H54 (cell line): ENCODE results near the gene FAM219B.
A peak's percentile ranks its signal among the peaks of the same experiment; 100 is the strongest.

Source experiments
- DNase-seq: peaks from one replicate; pipeline ENCODE4 v3.0.0; 2011; ENCODE audit warnings: low spot score, mixed read lengths; ENCODE audit not compliant: insufficient read length
- FAIRE-seq: peaks from 3 replicates; lab custom pipeline; 2011; peaks lifted over from hg19 to GRCh38; lab: Jason Lieb, UNC
- POLR2A ChIP-seq: IDR thresholded peaks from 2 replicates; pipeline ENCODE4 v1.6.1; 2011; ENCODE audit warnings: low read depth, mild to moderate bottlenecking, low read length

FAM219B gene

GRCh38 chr15:74873756-74874424 lies 32.8 kb downstream of the FAM219B start:
- TF ChIP-seq POLR2A, result no peak
- no peak for FAIRE-seq
- DNase-seq, result no peak

DNA sequence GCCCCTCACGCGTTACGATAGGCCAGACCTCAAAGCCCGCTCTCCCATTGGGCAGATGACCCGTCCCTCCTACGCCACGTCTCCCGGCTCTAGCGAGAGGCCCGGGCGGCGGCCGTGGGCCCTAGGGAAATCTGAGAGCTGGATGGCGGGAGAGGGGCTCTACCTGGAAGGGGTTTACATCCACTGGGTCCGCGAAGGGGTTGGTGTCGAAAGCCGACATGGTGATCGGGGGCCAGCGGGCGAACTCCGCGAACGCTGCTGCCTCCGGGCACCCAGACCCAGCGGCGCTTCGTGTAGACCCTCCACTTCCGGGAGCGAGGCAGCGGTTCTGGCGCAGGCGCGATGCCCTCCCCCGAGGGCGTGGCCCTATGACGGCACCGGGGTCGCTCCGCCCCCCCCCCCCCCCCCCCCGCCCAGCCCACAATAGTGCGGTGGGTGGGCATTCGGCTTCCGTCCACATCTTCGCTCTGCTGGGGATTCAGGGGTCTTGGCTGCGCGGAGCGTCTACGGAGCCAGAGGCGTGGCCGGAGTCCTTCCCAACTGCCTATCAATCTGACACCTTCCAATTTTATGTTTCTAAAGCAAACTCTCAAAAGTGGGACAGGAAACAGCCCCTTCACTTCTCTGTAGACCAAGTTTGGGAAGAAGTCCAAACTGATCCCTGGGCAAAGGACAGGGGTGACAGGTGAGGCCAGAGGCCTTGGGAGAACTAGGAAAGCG lies 33.5 kb downstream of the FAM219B start, which contains the start of gene SCAMP2:
Gene SCAMP2 (minus strand): TSS at position 330 of the 720 bp plus-strand sequence. CDS start 110 bp downstream, at position 220.
- no peak for FAIRE-seq
- TF ChIP-seq POLR2A, result peak; percentile 79
- peak; percentile 85 for DNase-seq

- no peak for TF ChIP-seq POLR2A
- FAIRE-seq, result no peak
- DNase-seq, result no peak
Measured at GRCh38 chr15:74872702-74873035, 34.0 kb downstream of the FAM219B start.

DNA sequence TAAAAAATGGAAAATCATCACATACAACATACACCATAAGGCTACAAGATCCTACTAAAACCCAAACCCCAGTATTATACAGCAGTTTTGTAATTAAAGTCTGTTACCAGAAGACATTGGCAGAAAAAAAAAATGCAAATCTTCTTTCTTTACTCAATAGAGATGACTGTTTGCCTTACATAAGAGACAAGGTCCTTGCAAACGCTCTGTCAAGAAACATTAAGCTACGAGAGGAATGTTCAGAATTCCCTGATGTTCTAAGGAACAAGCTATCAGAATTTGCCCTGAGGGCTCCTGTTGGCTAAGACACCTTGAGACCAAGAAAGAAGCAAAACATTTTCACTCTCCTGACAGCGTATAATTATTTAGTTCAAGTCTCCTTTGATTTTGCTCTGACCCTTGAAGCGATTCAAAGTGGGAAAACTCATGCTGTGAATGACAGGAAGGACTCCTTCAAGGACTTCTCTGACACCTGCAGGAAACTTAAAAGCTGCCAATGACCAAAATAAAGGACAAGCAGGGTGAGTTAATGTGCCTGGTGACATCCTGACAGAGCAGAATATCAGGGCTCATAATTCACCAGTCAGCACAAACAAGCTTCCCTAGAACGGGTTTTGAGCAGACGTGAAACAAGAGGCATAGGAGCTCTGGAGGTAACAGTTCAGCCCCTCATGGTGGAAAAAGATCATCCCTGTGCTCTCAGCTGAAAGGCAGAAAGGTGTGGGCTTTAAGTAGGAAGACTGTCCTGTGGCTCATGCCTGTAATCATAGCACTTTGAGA lies 36.0 kb downstream of the FAM219B start:
- FAIRE-seq (no peak), DNase-seq (no peak)

GRCh38 chr15:74869726-74870407 lies 36.8 kb downstream of the FAM219B start:
- TF ChIP-seq POLR2A, result no peak
- no peak for FAIRE-seq
- DNase-seq, result no peak

More for the DNA sequence above, 36.0 kb downstream of the FAM219B start:
- no peak for TF ChIP-seq POLR2A

GRCh38 chr15:74869372-74869725 lies 37.3 kb downstream of the FAM219B start:
- DNase-seq (no peak), FAIRE-seq (no peak)
- TF ChIP-seq POLR2A, result no peak

DNA sequence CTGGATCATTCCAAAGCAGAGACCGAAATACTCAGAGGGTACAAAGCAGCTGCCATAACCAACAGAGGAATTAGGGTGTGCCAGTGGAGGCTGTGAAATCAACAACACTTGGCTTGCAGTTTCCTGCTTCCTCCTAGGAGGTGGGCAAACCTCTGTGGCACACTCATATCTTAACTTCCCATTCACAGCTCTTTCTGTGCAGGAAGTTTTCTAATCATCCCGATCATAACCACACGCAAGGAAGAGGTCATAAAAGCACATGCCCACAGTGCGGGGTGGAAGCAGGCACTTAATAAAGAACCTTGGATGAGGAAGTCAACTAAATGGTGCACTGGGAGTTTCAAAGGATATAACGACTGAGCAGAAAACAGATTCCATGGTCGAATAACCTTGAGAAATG lies 38.6 kb downstream of the FAM219B start:
- TF ChIP-seq POLR2A, result no peak
- DNase-seq, result no peak

DNA sequence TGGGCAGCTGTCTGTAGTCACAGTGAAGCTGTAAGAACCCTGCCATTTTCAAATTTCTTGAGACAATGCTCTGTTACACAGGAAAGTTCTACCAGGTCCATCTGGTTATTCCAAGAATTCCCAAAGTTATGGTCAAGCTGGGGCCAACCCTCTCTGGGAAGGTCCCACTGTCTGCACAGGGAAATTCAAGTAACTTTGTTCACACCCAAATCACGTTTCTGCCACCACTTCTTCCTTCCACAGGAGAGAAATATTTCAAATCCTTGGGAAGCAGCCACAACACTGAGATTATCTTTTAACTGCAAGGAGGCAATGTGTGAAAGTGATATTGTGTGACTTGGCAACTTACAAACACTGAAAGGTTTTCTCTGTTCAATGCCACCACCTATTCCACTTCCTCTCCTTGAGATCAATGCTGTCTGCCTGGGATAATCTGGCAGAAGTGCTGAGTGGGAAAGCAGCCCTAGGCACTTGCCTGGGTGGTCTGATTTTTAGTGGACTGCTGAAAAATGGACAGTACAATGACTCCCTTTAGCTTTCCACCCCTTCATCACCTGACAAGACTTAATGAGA lies 39.1 kb downstream of the FAM219B start:
- DNase-seq, result no peak
- no peak for FAIRE-seq

More for the DNA sequence above, 38.6 kb downstream of the FAM219B start:
- FAIRE-seq, result no peak

DNA sequence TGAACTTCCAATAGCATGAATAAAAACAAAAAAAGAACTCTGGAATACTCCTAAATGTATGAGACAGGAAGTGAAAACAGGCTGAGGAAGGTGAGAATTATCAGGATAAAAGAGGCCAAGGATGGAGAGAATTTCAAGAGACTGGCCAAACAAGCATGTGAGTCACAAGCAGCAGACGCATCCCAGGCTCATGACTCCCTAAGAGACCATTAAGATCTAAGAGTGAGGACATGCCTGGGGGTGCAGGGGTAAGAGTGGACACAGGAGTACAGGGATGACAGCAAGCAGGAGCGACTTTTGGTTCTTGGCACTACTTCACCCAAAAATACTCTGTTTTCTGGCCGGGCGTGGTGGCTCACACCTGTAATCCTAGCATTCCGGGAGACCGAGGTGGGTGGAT lies 40.6 kb downstream of the FAM219B start:
- FAIRE-seq (no peak), DNase-seq (peak; percentile 63)
- no peak for TF ChIP-seq POLR2A

More for the DNA sequence above, 39.1 kb downstream of the FAM219B start:
- no peak for TF ChIP-seq POLR2A

- FAIRE-seq (no peak), DNase-seq (no peak)
- no peak for TF ChIP-seq POLR2A
Measured at GRCh38 chr15:74865316-74865715, 41.3 kb downstream of the FAM219B start.

- TF ChIP-seq POLR2A, result no peak
- no peak for DNase-seq
- FAIRE-seq, result no peak
Measured at GRCh38 chr15:74864296-74864695, 42.4 kb downstream of the FAM219B start.

- DNase-seq (peak; percentile 35), FAIRE-seq (no peak)
- TF ChIP-seq POLR2A, result no peak
Measured at GRCh38 chr15:74863239-74864056, 43.2 kb downstream of the FAM219B start.

- TF ChIP-seq POLR2A, result no peak
- DNase-seq (no peak), FAIRE-seq (no peak)
Measured at GRCh38 chr15:74858369-74858740, 48.3 kb downstream of the FAM219B start.
